GM23338 (cell line): Measurements from ENCODE around the gene EIF1AY. TPM values are rescaled to one million over a fixed set of nuclear protein-coding genes. Genes with fewer than 3 reads are reported as not detected.

ENCODE experiments used
- ATAC-seq: fragments of 200-7000 bp; cut with Tn5 transposase; 3 replicates; pipeline ENCODE4 v1.9.1; 2020
- DNase-seq: peaks from one replicate; pipeline ENCODE4 v3.0.0-alpha.2; 2015; ENCODE audit warnings: low spot score
- H2AFZ ChIP-seq: fragments of 200-600 bp; sonication (generic); 2 replicates; pipeline ENCODE4 v1.8.0; 2016; ENCODE audit warnings: antibody characterized with exemption, mild to moderate bottlenecking, moderate library complexity
- H3F3A ChIP-seq: fragments of 200-600 bp; sonication (generic); replicated peaks from 2 replicates; pipeline ENCODE4 v1.8.0; 2017; ENCODE audit warnings: antibody characterized with exemption, mixed run types, low read depth
- H3K27ac ChIP-seq: fragments of 200-600 bp; sonication (generic); 2 replicates; pipeline ENCODE4 v1.6.1; 2016; ENCODE audit warnings: low read depth
- H3K27me3 ChIP-seq: fragments of 200-600 bp; sonication (generic); 2 replicates; pipeline ENCODE4 v1.8.0; 2016; ENCODE audit warnings: mild to moderate bottlenecking, mixed run types, moderate library complexity; ENCODE audit not compliant: insufficient read depth
- H3K36me3 ChIP-seq: fragments of 200-600 bp; sonication (generic); 2 replicates; pipeline ENCODE4 v1.8.0; 2016; ENCODE audit warnings: mild to moderate bottlenecking; ENCODE audit not compliant: insufficient read depth
- H3K4me1 ChIP-seq: fragments of 200-600 bp; sonication (generic); 2 replicates; pipeline ENCODE4 v1.8.0; 2016; ENCODE audit warnings: mild to moderate bottlenecking, moderate library complexity; ENCODE audit not compliant: insufficient read depth
- H3K4me2 ChIP-seq: fragments of 200-600 bp; sonication (generic); 2 replicates; pipeline ENCODE4 v1.7.1; 2017; ENCODE audit warnings: mixed run types
- H3K4me3 ChIP-seq: fragments of 200-600 bp; sonication (generic); 2 replicates; pipeline ENCODE4 v1.6.1; 2016; ENCODE audit warnings: mixed run types
- H3K79me2 ChIP-seq: fragments of 200-600 bp; sonication (generic); replicated peaks from 2 replicates; pipeline ENCODE4 v1.8.0; 2017; ENCODE audit warnings: mild to moderate bottlenecking; ENCODE audit not compliant: insufficient read depth
- H3K9me2 ChIP-seq: fragments of 200-600 bp; sonication (generic); 2 replicates; pipeline ENCODE4 v1.8.0; 2017; ENCODE audit not compliant: insufficient read depth
- H4K20me1 ChIP-seq: fragments of 200-600 bp; sonication (generic); replicated peaks from 2 replicates; pipeline ENCODE4 v1.8.0; 2017; ENCODE audit warnings: mild to moderate bottlenecking; ENCODE audit not compliant: insufficient read depth
- H3K27ac Mint-ChIP-seq: 2 replicates; pipeline ENCODE4 v1.8.0; 2020; ENCODE audit warnings: inconsistent platforms, mild to moderate bottlenecking, moderate library complexity, mixed read lengths
- H3K27me3 Mint-ChIP-seq: 3 replicates; pipeline ENCODE4 v1.8.0; 2022; ENCODE audit warnings: low read depth, mild to moderate bottlenecking, moderate library complexity, mixed read lengths, inconsistent platforms; ENCODE audit not compliant: insufficient read depth, poor library complexity
- H3K36me3 Mint-ChIP-seq: 3 replicates; pipeline ENCODE4 v1.8.0; 2021; ENCODE audit warnings: low read depth, mild to moderate bottlenecking, inconsistent platforms, moderate library complexity, mixed read lengths
- H3K4me1 Mint-ChIP-seq: 3 replicates; pipeline ENCODE4 v1.8.0; 2020; ENCODE audit warnings: mild to moderate bottlenecking, inconsistent platforms, mixed read lengths
- H3K4me3 Mint-ChIP-seq: 3 replicates; pipeline ENCODE4 v1.8.0; 2021; ENCODE audit warnings: moderate library complexity, mild to moderate bottlenecking, inconsistent platforms, mixed read lengths
- H3K9me3 Mint-ChIP-seq: 3 replicates; pipeline ENCODE4 v1.8.0; 2020; ENCODE audit warnings: moderate library complexity, mild to moderate bottlenecking, inconsistent platforms, mixed read lengths
- CREB1 ChIP-seq: fragments of 250-450 bp; sonication (Bioruptor Pico); IDR thresholded peaks from 2 replicates; pipeline ENCODE4 v1.5.0; 2020; ENCODE audit warnings: low read depth, mild to moderate bottlenecking, moderate library complexity
- EZH2 ChIP-seq: fragments of 200-600 bp; sonication (generic); IDR thresholded peaks from one replicate; pipeline ENCODE4 v1.8.0; 2017; ENCODE audit warnings: antibody characterized with exemption, mild to moderate bottlenecking, low read depth; ENCODE audit not compliant: unreplicated experiment
- EZH2phosphoT487 ChIP-seq: fragments of 200-600 bp; sonication (generic); IDR thresholded peaks from one replicate; pipeline ENCODE4 v1.8.1; 2018; ENCODE audit warnings: antibody characterized with exemption; ENCODE audit not compliant: unreplicated experiment
- JUNB ChIP-seq: IDR thresholded peaks from one replicate; pipeline ENCODE4 v1.6.1; 2016; ENCODE audit warnings: antibody characterized with exemption; ENCODE audit not compliant: unreplicated experiment
- NANOG ChIP-seq: IDR thresholded peaks from 2 replicates; pipeline ENCODE4 v1.6.1; 2016; ENCODE audit warnings: antibody characterized with exemption, borderline replicate concordance
- POLR2AphosphoS5 ChIP-seq: IDR thresholded peaks from 2 replicates; pipeline ENCODE4 v1.6.1; 2016; ENCODE audit warnings: antibody characterized with exemption, low read depth
- ZNF114 ChIP-seq: fragments of 250-450 bp; sonication (Bioruptor Pico); IDR thresholded peaks from 2 replicates; pipeline ENCODE4 v1.5.0; 2020; ENCODE audit warnings: mild to moderate bottlenecking, moderate library complexity
- ZNF331 ChIP-seq: fragments of 250-450 bp; sonication (Bioruptor Pico); IDR thresholded peaks from 2 replicates; pipeline ENCODE4 v1.5.0; 2020; ENCODE audit warnings: low read depth, mild to moderate bottlenecking, moderate library complexity
- long read RNA-seq: library from polyadenylated mRNA; unstranded; transcript quantifications from one replicate; pipeline ENCODE4 v2.0.0, GENCODE V29; 2020; ENCODE audit not compliant: unreplicated experiment
- polyA plus RNA-seq: library from polyadenylated mRNA; unstranded; fragments of >200 nt; fragmentation: Nextera tagmentation; extraction: Ambion mirVana; gene quantifications from 2 replicates; pipeline ENCODE4 v1.2.1, GENCODE V29; 2016
- total RNA-seq: library from RNA; depleted of rRNA; stranded (reverse); fragments of >200 nt; shearing (Covaris generic); gene quantifications from 2 replicates; pipeline ENCODE4 v1.2.3, GENCODE V29; 2014; rRNA removed
- TF ChIP-seq, protein P1 (sequence below), 2 experiments: fragments of 200-600 bp in 1 of 2; sonication (generic) in 1 of 2; conservative IDR thresholded peaks; 2 replicates each; pipeline versions ENCODE4 v1.5.1 to v1.6.1; 2016 to 2017; ENCODE audit warnings: antibody characterized with exemption in 2 of 2, low read depth in 2 of 2, mild to moderate bottlenecking in 2 of 2, moderate library complexity in 1 of 2
- TF ChIP-seq, protein P2 (sequence below): IDR thresholded peaks from 2 replicates; pipeline ENCODE4 v1.6.1; 2016; ENCODE audit warnings: antibody characterized with exemption
- TF ChIP-seq, protein P3 (sequence below): fragments of 250-450 bp; sonication (Bioruptor Pico); IDR thresholded peaks from 2 replicates; pipeline ENCODE4 v1.5.0; 2020; ENCODE audit warnings: mild to moderate bottlenecking, moderate library complexity

EIF1AY gene, protein sequence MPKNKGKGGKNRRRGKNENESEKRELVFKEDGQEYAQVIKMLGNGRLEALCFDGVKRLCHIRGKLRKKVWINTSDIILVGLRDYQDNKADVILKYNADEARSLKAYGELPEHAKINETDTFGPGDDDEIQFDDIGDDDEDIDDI
- total RNA-seq = 31.3 and 33.0 TPM in 2 replicates
- 93.0 and 96.1 TPM in 2 replicates for polyA plus RNA-seq
- long read RNA-seq, transcript EIF1AY-201 (7 exons, 1,390 nt) = major isoform, 20 of 20 reads
- long read RNA-seq, partial matches to known transcripts = 0 of 20 reads
- long read RNA-seq, other reads (novel, unspliced or antisense) = 0 of 20 reads

DNA sequence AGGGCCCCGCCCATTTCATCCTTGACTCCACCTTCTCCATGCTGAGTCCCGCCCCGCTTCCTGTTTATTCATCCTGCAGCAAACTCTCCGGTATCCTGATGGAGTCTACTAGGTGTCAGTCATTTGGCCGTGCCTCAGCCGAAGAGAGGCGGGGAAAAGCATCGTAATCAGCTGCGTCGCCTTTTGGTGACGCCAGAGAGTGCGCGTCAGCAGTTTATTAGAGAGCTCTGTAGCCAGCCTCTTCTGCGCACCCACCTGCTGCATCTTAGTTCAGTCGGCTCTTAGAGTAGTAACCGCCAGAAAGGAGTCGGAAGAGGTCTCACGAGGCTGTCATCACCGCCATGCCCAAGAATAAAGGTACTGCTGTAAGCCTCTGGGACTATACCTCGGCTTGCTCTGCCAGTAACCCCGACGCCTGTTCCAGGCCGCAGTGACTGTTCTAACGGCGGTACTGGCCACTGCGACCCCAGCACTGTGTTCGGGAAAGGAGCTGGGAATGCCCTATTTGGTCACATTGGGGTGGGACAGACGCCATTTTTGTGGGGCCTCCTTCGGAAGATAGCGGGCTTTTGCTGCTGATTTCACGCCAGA lies at the start of gene EIF1AY:
EIF1AY (plus strand) TSS at position 246 of the 591 bp plus-strand sequence; CDS start at position 342, 96 bp downstream.
- Histone ChIP-seq H3K9me2 (no peaks in the 10 kb centered on the region), H3K79me2 (peaks cover 30% of the 10 kb centered on the region), H3K4me1 (no peaks in the 10 kb centered on the region), H3K36me3 (no peaks in the 10 kb centered on the region), H4K20me1 (no peaks in the 10 kb centered on the region), H2AFZ (peak within 1 kb of the TSS; percentile 28; the same call in 1 of the 2 replicates), H3K27me3 (no peaks in the 10 kb centered on the region), H3K27ac (peak within 1 kb of the TSS; percentile 94), H3K4me2 (peak within 1 kb of the TSS; percentile 81), H3F3A (no peaks in the 10 kb centered on the region), H3K4me3 (peak within 1 kb of the TSS; percentile 81)
- Mint-ChIP-seq H3K36me3 (0 out of 3 replicates have a peak, but pooled peaks cover 6% of the 10 kb centered on the region), H3K4me3 (peak within 1 kb of the TSS; percentile 90), H3K27ac (peak within 1 kb of the TSS; percentile 97), H3K9me3 (peaks cover 6% of the 10 kb centered on the region), H3K4me1 (peaks cover 3% of the 10 kb centered on the region; the same call in 1 of the 3 replicates), H3K27me3 (no peaks in the 10 kb centered on the region)
- ATAC-seq (peak; percentile 98), DNase-seq (peak; percentile 90)
- TF ChIP-seq POLR2AphosphoS5 = peak; percentile 32; the same call in 1 of the 2 replicates
- TF ChIP-seq, protein P1, sequence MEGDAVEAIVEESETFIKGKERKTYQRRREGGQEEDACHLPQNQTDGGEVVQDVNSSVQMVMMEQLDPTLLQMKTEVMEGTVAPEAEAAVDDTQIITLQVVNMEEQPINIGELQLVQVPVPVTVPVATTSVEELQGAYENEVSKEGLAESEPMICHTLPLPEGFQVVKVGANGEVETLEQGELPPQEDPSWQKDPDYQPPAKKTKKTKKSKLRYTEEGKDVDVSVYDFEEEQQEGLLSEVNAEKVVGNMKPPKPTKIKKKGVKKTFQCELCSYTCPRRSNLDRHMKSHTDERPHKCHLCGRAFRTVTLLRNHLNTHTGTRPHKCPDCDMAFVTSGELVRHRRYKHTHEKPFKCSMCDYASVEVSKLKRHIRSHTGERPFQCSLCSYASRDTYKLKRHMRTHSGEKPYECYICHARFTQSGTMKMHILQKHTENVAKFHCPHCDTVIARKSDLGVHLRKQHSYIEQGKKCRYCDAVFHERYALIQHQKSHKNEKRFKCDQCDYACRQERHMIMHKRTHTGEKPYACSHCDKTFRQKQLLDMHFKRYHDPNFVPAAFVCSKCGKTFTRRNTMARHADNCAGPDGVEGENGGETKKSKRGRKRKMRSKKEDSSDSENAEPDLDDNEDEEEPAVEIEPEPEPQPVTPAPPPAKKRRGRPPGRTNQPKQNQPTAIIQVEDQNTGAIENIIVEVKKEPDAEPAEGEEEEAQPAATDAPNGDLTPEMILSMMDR (conservative IDR thresholded peaks at IDR 0.05; ENCODE audit: low read depth in 2 of 2) = no peak
- TF ChIP-seq ZNF114 (CRISPR knock-in tag) = no peak
- no peak for TF ChIP-seq EZH2
- peak; percentile 96 for TF ChIP-seq CREB1 (CRISPR knock-in tag)
- TF ChIP-seq NANOG = no peak
- no peak for TF ChIP-seq ZNF331 (CRISPR knock-in tag)
- TF ChIP-seq, protein P2, sequence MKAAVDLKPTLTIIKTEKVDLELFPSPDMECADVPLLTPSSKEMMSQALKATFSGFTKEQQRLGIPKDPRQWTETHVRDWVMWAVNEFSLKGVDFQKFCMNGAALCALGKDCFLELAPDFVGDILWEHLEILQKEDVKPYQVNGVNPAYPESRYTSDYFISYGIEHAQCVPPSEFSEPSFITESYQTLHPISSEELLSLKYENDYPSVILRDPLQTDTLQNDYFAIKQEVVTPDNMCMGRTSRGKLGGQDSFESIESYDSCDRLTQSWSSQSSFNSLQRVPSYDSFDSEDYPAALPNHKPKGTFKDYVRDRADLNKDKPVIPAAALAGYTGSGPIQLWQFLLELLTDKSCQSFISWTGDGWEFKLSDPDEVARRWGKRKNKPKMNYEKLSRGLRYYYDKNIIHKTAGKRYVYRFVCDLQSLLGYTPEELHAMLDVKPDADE = no peak
- TF ChIP-seq, protein P3, sequence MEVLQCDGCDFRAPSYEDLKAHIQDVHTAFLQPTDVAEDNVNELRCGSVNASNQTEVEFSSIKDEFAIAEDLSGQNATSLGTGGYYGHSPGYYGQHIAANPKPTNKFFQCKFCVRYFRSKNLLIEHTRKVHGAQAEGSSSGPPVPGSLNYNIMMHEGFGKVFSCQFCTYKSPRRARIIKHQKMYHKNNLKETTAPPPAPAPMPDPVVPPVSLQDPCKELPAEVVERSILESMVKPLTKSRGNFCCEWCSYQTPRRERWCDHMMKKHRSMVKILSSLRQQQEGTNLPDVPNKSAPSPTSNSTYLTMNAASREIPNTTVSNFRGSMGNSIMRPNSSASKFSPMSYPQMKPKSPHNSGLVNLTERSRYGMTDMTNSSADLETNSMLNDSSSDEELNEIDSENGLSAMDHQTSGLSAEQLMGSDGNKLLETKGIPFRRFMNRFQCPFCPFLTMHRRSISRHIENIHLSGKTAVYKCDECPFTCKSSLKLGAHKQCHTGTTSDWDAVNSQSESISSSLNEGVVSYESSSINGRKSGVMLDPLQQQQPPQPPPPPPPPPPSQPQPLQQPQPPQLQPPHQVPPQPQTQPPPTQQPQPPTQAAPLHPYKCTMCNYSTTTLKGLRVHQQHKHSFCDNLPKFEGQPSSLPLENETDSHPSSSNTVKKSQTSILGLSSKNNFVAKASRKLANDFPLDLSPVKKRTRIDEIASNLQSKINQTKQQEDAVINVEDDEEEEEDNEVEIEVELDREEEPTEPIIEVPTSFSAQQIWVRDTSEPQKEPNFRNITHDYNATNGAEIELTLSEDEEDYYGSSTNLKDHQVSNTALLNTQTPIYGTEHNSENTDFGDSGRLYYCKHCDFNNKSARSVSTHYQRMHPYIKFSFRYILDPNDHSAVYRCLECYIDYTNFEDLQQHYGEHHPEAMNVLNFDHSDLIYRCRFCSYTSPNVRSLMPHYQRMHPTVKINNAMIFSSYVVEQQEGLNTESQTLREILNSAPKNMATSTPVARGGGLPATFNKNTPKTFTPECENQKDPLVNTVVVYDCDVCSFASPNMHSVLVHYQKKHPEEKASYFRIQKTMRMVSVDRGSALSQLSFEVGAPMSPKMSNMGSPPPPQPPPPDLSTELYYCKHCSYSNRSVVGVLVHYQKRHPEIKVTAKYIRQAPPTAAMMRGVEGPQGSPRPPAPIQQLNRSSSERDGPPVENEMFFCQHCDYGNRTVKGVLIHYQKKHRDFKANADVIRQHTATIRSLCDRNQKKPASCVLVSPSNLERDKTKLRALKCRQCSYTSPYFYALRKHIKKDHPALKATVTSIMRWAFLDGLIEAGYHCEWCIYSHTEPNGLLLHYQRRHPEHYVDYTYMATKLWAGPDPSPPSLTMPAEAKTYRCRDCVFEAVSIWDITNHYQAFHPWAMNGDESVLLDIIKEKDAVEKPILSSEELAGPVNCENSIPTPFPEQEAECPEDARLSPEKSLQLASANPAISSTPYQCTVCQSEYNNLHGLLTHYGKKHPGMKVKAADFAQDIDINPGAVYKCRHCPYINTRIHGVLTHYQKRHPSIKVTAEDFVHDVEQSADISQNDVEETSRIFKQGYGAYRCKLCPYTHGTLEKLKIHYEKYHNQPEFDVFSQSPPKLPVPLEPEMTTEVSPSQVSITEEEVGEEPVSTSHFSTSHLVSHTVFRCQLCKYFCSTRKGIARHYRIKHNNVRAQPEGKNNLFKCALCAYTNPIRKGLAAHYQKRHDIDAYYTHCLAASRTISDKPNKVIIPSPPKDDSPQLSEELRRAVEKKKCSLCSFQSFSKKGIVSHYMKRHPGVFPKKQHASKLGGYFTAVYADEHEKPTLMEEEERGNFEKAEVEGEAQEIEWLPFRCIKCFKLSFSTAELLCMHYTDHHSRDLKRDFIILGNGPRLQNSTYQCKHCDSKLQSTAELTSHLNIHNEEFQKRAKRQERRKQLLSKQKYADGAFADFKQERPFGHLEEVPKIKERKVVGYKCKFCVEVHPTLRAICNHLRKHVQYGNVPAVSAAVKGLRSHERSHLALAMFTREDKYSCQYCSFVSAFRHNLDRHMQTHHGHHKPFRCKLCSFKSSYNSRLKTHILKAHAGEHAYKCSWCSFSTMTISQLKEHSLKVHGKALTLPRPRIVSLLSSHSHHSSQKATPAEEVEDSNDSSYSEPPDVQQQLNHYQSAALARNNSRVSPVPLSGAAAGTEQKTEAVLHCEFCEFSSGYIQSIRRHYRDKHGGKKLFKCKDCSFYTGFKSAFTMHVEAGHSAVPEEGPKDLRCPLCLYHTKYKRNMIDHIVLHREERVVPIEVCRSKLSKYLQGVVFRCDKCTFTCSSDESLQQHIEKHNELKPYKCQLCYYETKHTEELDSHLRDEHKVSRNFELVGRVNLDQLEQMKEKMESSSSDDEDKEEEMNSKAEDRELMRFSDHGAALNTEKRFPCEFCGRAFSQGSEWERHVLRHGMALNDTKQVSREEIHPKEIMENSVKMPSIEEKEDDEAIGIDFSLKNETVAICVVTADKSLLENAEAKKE = no peak
- TF ChIP-seq JUNB = no peak
- TF ChIP-seq EZH2phosphoT487 = no peak
